Measurements from ENCODE around the gene CADPS2. TPM values are rescaled to one million over a fixed set of nuclear protein-coding genes. Genes with fewer than 3 reads are reported as not detected.
A peak's percentile ranks its signal among the peaks of the same experiment; 100 is the strongest.

The CADPS2 gene
- total RNA-seq, result not detected
- polyA plus RNA-seq, result under 1 TPM in 1 of 4 donors, not detected in 3; 0.07 TPM

DNA sequence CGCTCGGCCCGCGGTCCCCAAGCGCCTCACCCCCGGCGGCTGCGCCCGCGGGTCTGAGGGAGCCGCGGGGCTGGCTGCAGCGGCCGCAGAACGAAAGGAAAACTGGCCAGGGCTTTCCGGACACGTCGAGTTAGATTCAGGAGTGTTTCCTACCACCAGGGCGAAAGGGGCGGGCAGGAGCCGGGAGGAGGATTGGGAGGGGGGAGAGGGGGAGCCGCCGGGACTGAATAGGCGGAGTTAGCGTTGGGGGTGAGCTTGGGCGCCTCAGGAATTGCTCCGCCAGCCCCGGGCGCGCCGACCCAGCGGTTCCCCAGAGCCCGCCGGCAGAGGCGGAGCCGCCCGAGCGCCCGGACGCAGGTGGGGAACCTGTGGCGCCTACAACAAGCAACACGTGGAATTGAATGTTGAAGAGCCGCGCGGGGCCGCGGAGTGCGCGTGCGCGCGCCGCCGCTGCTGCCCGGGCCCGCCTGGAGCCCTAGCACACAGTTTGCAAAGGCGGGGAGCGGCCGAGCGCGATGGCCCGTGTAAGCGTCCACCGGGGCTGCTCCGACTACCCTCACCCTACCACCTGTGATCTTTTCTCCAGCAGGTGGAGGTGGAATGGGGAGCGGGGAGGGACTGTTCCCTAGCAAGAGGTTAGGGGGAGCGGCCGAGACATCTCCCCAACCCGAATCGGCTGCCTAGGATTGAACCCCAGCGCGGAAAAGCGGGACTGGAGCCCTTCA is at the start of gene CADPS2:
Gene CADPS2, minus strand, starts transcription at position 104 of the 725 bp plus-strand sequence. CDS start 123 bp downstream, outside the sequence.
- Mint-ChIP-seq H3K36me3 (no peaks in the 10 kb centered on the region), H3K4me1 (peaks cover 0 to 6% (median 2%) of the 10 kb centered on the region in 4 donors), H3K9me3 (peaks cover 0 to 3% (median 1%) of the 10 kb centered on the region in 7 donors), H3K27ac (no peak within 1 kb of the TSS), H3K4me3 (peak within 1 kb of the TSS in 1 of 4 donors; percentile 22), H3K27me3 (peaks cover 63% of the 10 kb centered on the region)
- peaks cover 6% of the 10 kb centered on the region for H3K4me1 ChIP-seq (ENCODE audit: control insufficient read depth, insufficient read depth, low read length, poor library complexity, severe bottlenecking)
- H3K4me3 ChIP-seq (ENCODE audit: low read depth, low read length), result no peak within 1 kb of the TSS
- no peak within 1 kb of the TSS for H3K27ac ChIP-seq (ENCODE audit: insufficient read depth, low read length, poor library complexity, severe bottlenecking)
- H3K27me3 ChIP-seq (ENCODE audit: control insufficient read depth, insufficient read depth, low read length), result peaks cover 19% of the 10 kb centered on the region
- DNase-seq (peak in 1 of 3 donors; percentile 11), ATAC-seq (ENCODE audit: low read depth in 2 of 2) (no peak)
- no peaks in the 10 kb centered on the region for H3K36me3 ChIP-seq (ENCODE audit: control insufficient read depth, insufficient read depth, low read length)
- H3K9me3 ChIP-seq (ENCODE audit: control insufficient read depth in 2 of 2, low read length in 2 of 2), result no peaks in the 10 kb centered on the region

- H3K9me3 Mint-ChIP-seq, result peaks cover 0 to 19% (median 7%) of the 10 kb centered on the region in 7 donors
Observed at GRCh38 chr7:122935620-122936019, 49.4 kb upstream of the CADPS2 start.

GRCh38 chr7:122919643-122920181 is 33.5 kb upstream of the CADPS2 start:
- H3K27ac ChIP-seq (ENCODE audit: insufficient read depth, low read length, poor library complexity, severe bottlenecking), result no peak overlapping the region
- Mint-ChIP-seq H3K9me3 (peaks cover 0 to 5% (median 2%) of the 10 kb centered on the region in 7 donors), H3K4me3 (no peak overlapping the region), H3K36me3 (no peaks in the 10 kb centered on the region), H3K27me3 (no peaks in the 10 kb centered on the region), H3K27ac (no peak overlapping the region), H3K4me1 (no peaks in the 10 kb centered on the region)
- H3K27me3 ChIP-seq (ENCODE audit: control insufficient read depth, insufficient read depth, low read length), result no peaks in the 10 kb centered on the region
- no peak for ATAC-seq (ENCODE audit: low read depth in 2 of 2)
- H3K4me1 ChIP-seq (ENCODE audit: control insufficient read depth, insufficient read depth, low read length, poor library complexity, severe bottlenecking), result no peaks in the 10 kb centered on the region
- H3K36me3 ChIP-seq (ENCODE audit: control insufficient read depth, insufficient read depth, low read length), result no peaks in the 10 kb centered on the region
- DNase-seq, result no peak
- no peaks in the 10 kb centered on the region for H3K9me3 ChIP-seq (ENCODE audit: control insufficient read depth in 2 of 2, low read length in 2 of 2)
- H3K4me3 ChIP-seq (ENCODE audit: low read depth, low read length), result no peak overlapping the region

More at GRCh38 chr7:122935620-122936019, 49.4 kb upstream of the CADPS2 start:
- Mint-ChIP-seq H3K4me1 (no peaks in the 10 kb centered on the region), H3K27me3 (no peaks in the 10 kb centered on the region), H3K4me3 (no peak overlapping the region), H3K27ac (no peak overlapping the region), H3K36me3 (no peaks in the 10 kb centered on the region)
- no peaks in the 10 kb centered on the region for H3K36me3 ChIP-seq (ENCODE audit: control insufficient read depth, insufficient read depth, low read length)
- no peak for DNase-seq
- no peak overlapping the region for H3K27ac ChIP-seq (ENCODE audit: insufficient read depth, low read length, poor library complexity, severe bottlenecking)
- H3K9me3 ChIP-seq (ENCODE audit: control insufficient read depth in 2 of 2, low read length in 2 of 2), result no peaks in the 10 kb centered on the region
- no peaks in the 10 kb centered on the region for H3K4me1 ChIP-seq (ENCODE audit: control insufficient read depth, insufficient read depth, low read length, poor library complexity, severe bottlenecking)
- H3K4me3 ChIP-seq (ENCODE audit: low read depth, low read length), result no peak overlapping the region
- ATAC-seq (ENCODE audit: low read depth in 2 of 2), result no peak
- H3K27me3 ChIP-seq (ENCODE audit: control insufficient read depth, insufficient read depth, low read length), result no peaks in the 10 kb centered on the region

GRCh38 chr7:122914812-122915211 is 28.6 kb upstream of the CADPS2 start:
- Histone ChIP-seq H3K9me3 (ENCODE audit: control insufficient read depth in 2 of 2, low read length in 2 of 2) (peaks cover 0 to under 1% of the 10 kb centered on the region in 2 experiments), H3K27ac (ENCODE audit: insufficient read depth, low read length, poor library complexity, severe bottlenecking) (no peak overlapping the region), H3K4me3 (ENCODE audit: low read depth, low read length) (no peak overlapping the region), H3K36me3 (ENCODE audit: control insufficient read depth, insufficient read depth, low read length) (no peaks in the 10 kb centered on the region), H3K4me1 (ENCODE audit: control insufficient read depth, insufficient read depth, low read length, poor library complexity, severe bottlenecking) (no peaks in the 10 kb centered on the region), H3K27me3 (ENCODE audit: control insufficient read depth, insufficient read depth, low read length) (no peaks in the 10 kb centered on the region)
- DNase-seq (no peak), ATAC-seq (ENCODE audit: low read depth in 2 of 2) (no peak)
- H3K4me1 Mint-ChIP-seq, result no peaks in the 10 kb centered on the region
- H3K9me3 Mint-ChIP-seq, result peaks cover 0 to 10% (median 6%) of the 10 kb centered on the region in 7 donors
- no peak overlapping the region for H3K27ac Mint-ChIP-seq
- no peak overlapping the region for H3K4me3 Mint-ChIP-seq
- no peaks in the 10 kb centered on the region for H3K36me3 Mint-ChIP-seq
- no peaks in the 10 kb centered on the region for H3K27me3 Mint-ChIP-seq

- no peak for ATAC-seq (ENCODE audit: low read depth in 2 of 2)
- Histone ChIP-seq H3K4me3 (ENCODE audit: low read depth, low read length) (no peak overlapping the region), H3K27ac (ENCODE audit: insufficient read depth, low read length, poor library complexity, severe bottlenecking) (no peak overlapping the region), H3K27me3 (ENCODE audit: control insufficient read depth, insufficient read depth, low read length) (no peaks in the 10 kb centered on the region), H3K9me3 (ENCODE audit: control insufficient read depth in 2 of 2, low read length in 2 of 2) (peaks cover 0 to 2% of the 10 kb centered on the region in 2 experiments), H3K36me3 (ENCODE audit: control insufficient read depth, insufficient read depth, low read length) (no peaks in the 10 kb centered on the region), H3K4me1 (ENCODE audit: control insufficient read depth, insufficient read depth, low read length, poor library complexity, severe bottlenecking) (no peaks in the 10 kb centered on the region)
- Mint-ChIP-seq H3K9me3 (peaks cover 0 to 10% (median 4%) of the 10 kb centered on the region in 7 donors), H3K27me3 (no peaks in the 10 kb centered on the region), H3K4me3 (no peak overlapping the region), H3K27ac (no peak overlapping the region), H3K36me3 (no peaks in the 10 kb centered on the region), H3K4me1 (no peaks in the 10 kb centered on the region)
- DNase-seq, result no peak
Observed at GRCh38 chr7:122913608-122914007, 27.3 kb upstream of the CADPS2 start.

- no peak overlapping the region for H3K4me3 Mint-ChIP-seq
- no peaks in the 10 kb centered on the region for H3K36me3 Mint-ChIP-seq
- Histone ChIP-seq H3K9me3 (ENCODE audit: control insufficient read depth in 2 of 2, low read length in 2 of 2) (no peaks in the 10 kb centered on the region), H3K4me1 (ENCODE audit: control insufficient read depth, insufficient read depth, low read length, poor library complexity, severe bottlenecking) (no peaks in the 10 kb centered on the region), H3K27ac (ENCODE audit: insufficient read depth, low read length, poor library complexity, severe bottlenecking) (no peak overlapping the region), H3K27me3 (ENCODE audit: control insufficient read depth, insufficient read depth, low read length) (no peaks in the 10 kb centered on the region), H3K36me3 (ENCODE audit: control insufficient read depth, insufficient read depth, low read length) (no peaks in the 10 kb centered on the region), H3K4me3 (ENCODE audit: low read depth, low read length) (no peak overlapping the region)
- no peaks in the 10 kb centered on the region for H3K4me1 Mint-ChIP-seq
- no peaks in the 10 kb centered on the region for H3K27me3 Mint-ChIP-seq
- peaks cover 0 to 4% (median 2%) of the 10 kb centered on the region in 7 donors for H3K9me3 Mint-ChIP-seq
- H3K27ac Mint-ChIP-seq, result no peak overlapping the region
- ATAC-seq (ENCODE audit: low read depth in 2 of 2) (no peak), DNase-seq (no peak)
Observed at GRCh38 chr7:122902751-122903495, 16.7 kb upstream of the CADPS2 start.

- Histone ChIP-seq H3K27ac (ENCODE audit: insufficient read depth, low read length, poor library complexity, severe bottlenecking) (no peak overlapping the region), H3K27me3 (ENCODE audit: control insufficient read depth, insufficient read depth, low read length) (no peaks in the 10 kb centered on the region), H3K4me3 (ENCODE audit: low read depth, low read length) (no peak overlapping the region), H3K9me3 (ENCODE audit: control insufficient read depth in 2 of 2, low read length in 2 of 2) (no peaks in the 10 kb centered on the region), H3K4me1 (ENCODE audit: control insufficient read depth, insufficient read depth, low read length, poor library complexity, severe bottlenecking) (no peaks in the 10 kb centered on the region), H3K36me3 (ENCODE audit: control insufficient read depth, insufficient read depth, low read length) (no peaks in the 10 kb centered on the region)
- no peak for ATAC-seq (ENCODE audit: low read depth in 2 of 2)
- no peak overlapping the region for H3K4me3 Mint-ChIP-seq
- peaks cover 0 to 4% (median 2%) of the 10 kb centered on the region in 7 donors for H3K9me3 Mint-ChIP-seq
- H3K27me3 Mint-ChIP-seq, result no peaks in the 10 kb centered on the region
- H3K36me3 Mint-ChIP-seq, result no peaks in the 10 kb centered on the region
- no peaks in the 10 kb centered on the region for H3K4me1 Mint-ChIP-seq
- H3K27ac Mint-ChIP-seq, result no peak overlapping the region
- no peak for DNase-seq
Observed at GRCh38 chr7:122901250-122901649, 15.0 kb upstream of the CADPS2 start.

Data from CD4-positive, CD25-positive, alpha-beta regulatory T cell (primary cell).